OCI-LY1 (cell line): ENCODE results near the gene ELMO1.

Experiments
- H2AFZ ChIP-seq: fragments of 200-600 bp; sonication (generic), shearing (Covaris generic); 2 replicates; pipeline ENCODE4 v1.6.0; 2014; ENCODE audit warnings: antibody characterized with exemption, mild to moderate bottlenecking, low read length
- H3F3A ChIP-seq: fragments of 200-600 bp; sonication (generic), shearing (Covaris generic); 2 replicates; pipeline ENCODE4 v1.6.0; 2014; ENCODE audit warnings: mild to moderate bottlenecking, antibody characterized with exemption, low read length, moderate library complexity; ENCODE audit not compliant: insufficient read depth
- H3K27ac ChIP-seq: fragments of 200-600 bp; sonication (generic); 2 replicates; pipeline ENCODE4 v1.5.1; 2014; ENCODE audit warnings: low read length, mixed run types, mild to moderate bottlenecking, low read depth; ENCODE audit not compliant: poor library complexity, severe bottlenecking
- H3K27me3 ChIP-seq: fragments of 200-600 bp; sonication (generic); 2 replicates; pipeline ENCODE4 v1.6.0; 2014; ENCODE audit warnings: antibody characterized with exemption, mild to moderate bottlenecking, low read length, moderate library complexity; ENCODE audit not compliant: insufficient read depth
- H3K36me3 ChIP-seq: fragments of 200-600 bp; sonication (generic); 2 replicates; pipeline ENCODE4 v1.6.1; 2014; ENCODE audit warnings: mild to moderate bottlenecking, antibody characterized with exemption, low read length, moderate library complexity, mixed read lengths; ENCODE audit not compliant: insufficient read depth
- H3K4me1 ChIP-seq: fragments of 200-600 bp; sonication (generic); 2 replicates; pipeline ENCODE4 v1.5.1; 2014; ENCODE audit warnings: mild to moderate bottlenecking, low read length, moderate library complexity; ENCODE audit not compliant: insufficient read depth, severe bottlenecking
- H3K4me2 ChIP-seq: fragments of 200-600 bp; sonication (generic), shearing (Covaris generic); 2 replicates; pipeline ENCODE4 v1.6.1; 2014; ENCODE audit warnings: low read length
- H3K4me3 ChIP-seq: fragments of 200-600 bp; sonication (generic); 2 replicates; pipeline ENCODE4 v1.5.1; 2014; ENCODE audit warnings: low read length, low read depth, mild to moderate bottlenecking, mixed read lengths; ENCODE audit not compliant: poor library complexity, severe bottlenecking
- H3K79me2 ChIP-seq: fragments of 200-600 bp; shearing (Covaris generic); 2 replicates; pipeline ENCODE4 v1.6.1; 2016; ENCODE audit warnings: mixed run types, low read length, mixed read lengths; ENCODE audit not compliant: insufficient read depth
- H3K9ac ChIP-seq: fragments of 200-600 bp; sonication (generic), shearing (Covaris generic); 2 replicates; pipeline ENCODE4 v1.6.1; 2014; ENCODE audit warnings: mild to moderate bottlenecking, low read length, mixed read lengths
- H3K9me2 ChIP-seq: fragments of 200-600 bp; sonication (generic), shearing (Covaris generic); 2 replicates; pipeline ENCODE4 v1.6.1; 2014; ENCODE audit warnings: low read depth, mild to moderate bottlenecking, low read length, mixed read lengths
- H3K9me3 ChIP-seq: fragments of 200-600 bp; shearing (Covaris generic); 2 replicates; pipeline ENCODE4 v1.6.1; 2014; ENCODE audit warnings: low read length, mixed read lengths
- H4K20me1 ChIP-seq: fragments of 200-600 bp; sonication (generic), shearing (Covaris generic); 2 replicates; pipeline ENCODE4 v1.6.0; 2016; ENCODE audit warnings: mild to moderate bottlenecking, low read length; ENCODE audit not compliant: insufficient read depth
- CTCF ChIP-seq: fragments of 200-600 bp; sonication (generic), shearing (Covaris generic); IDR thresholded peaks from 2 replicates; pipeline ENCODE4 v1.5.1; 2017; ENCODE audit warnings: mild to moderate bottlenecking, antibody characterized with exemption, low read length, moderate library complexity, mixed read lengths
- EZH2 ChIP-seq: fragments of 200-600 bp; sonication (generic), shearing (Covaris generic); IDR thresholded peaks from 2 replicates; pipeline ENCODE4 v1.8.0; 2017; ENCODE audit warnings: borderline replicate concordance, mixed run types, mild to moderate bottlenecking, antibody characterized with exemption, low read length, moderate library complexity, mixed read lengths

The ELMO1 gene

GRCh38 chr7:37377231-37377630 lies 71.4 kb downstream of the ELMO1 start:
- no peak for TF ChIP-seq EZH2
- peaks cover 11% of the 10 kb centered on the region for H3K9me3 ChIP-seq
- H4K20me1 ChIP-seq, result no peaks in the 10 kb centered on the region
- no peak overlapping the region for H3K4me3 ChIP-seq
- no peak overlapping the region for H3K4me2 ChIP-seq
- no peak overlapping the region for H2AFZ ChIP-seq
- H3K27me3 ChIP-seq, result no peaks in the 10 kb centered on the region; the same call in 1 of the 2 replicates
- H3F3A ChIP-seq, result no peaks in the 10 kb centered on the region
- H3K79me2 ChIP-seq, result no peaks in the 10 kb centered on the region
- H3K27ac ChIP-seq, result no peak overlapping the region
- no peaks in the 10 kb centered on the region for H3K9me2 ChIP-seq
- H3K9ac ChIP-seq, result no peak overlapping the region
- no peaks in the 10 kb centered on the region for H3K36me3 ChIP-seq
- H3K4me1 ChIP-seq, result no peaks in the 10 kb centered on the region

GRCh38 chr7:37376386-37376785 lies 72.3 kb downstream of the ELMO1 start:
- H3K4me2 ChIP-seq, result no peak overlapping the region
- no peaks in the 10 kb centered on the region for H3K4me1 ChIP-seq
- no peak overlapping the region for H3K4me3 ChIP-seq
- H3K79me2 ChIP-seq, result no peaks in the 10 kb centered on the region
- no peaks in the 10 kb centered on the region for H3K9me2 ChIP-seq
- H3K9me3 ChIP-seq, result peaks cover 11% of the 10 kb centered on the region
- no peak overlapping the region for H3K27ac ChIP-seq
- no peaks in the 10 kb centered on the region; the same call in 1 of the 2 replicates for H3K27me3 ChIP-seq
- H2AFZ ChIP-seq, result no peak overlapping the region
- no peak overlapping the region for H3K9ac ChIP-seq
- no peaks in the 10 kb centered on the region for H4K20me1 ChIP-seq
- no peaks in the 10 kb centered on the region for H3K36me3 ChIP-seq
- TF ChIP-seq CTCF (no peak), EZH2 (no peak)
- no peaks in the 10 kb centered on the region for H3F3A ChIP-seq

GRCh38 chr7:37372750-37373149 lies 75.9 kb downstream of the ELMO1 start:
- no peaks in the 10 kb centered on the region for H3K4me1 ChIP-seq
- H3K27me3 ChIP-seq, result no peaks in the 10 kb centered on the region; the same call in 1 of the 2 replicates
- H3K36me3 ChIP-seq, result no peaks in the 10 kb centered on the region
- H3K9ac ChIP-seq, result no peak overlapping the region
- no peak overlapping the region for H3K4me2 ChIP-seq
- peaks cover 11% of the 10 kb centered on the region for H3K9me3 ChIP-seq
- TF ChIP-seq CTCF (no peak), EZH2 (no peak)
- no peaks in the 10 kb centered on the region for H4K20me1 ChIP-seq
- no peaks in the 10 kb centered on the region for H3K79me2 ChIP-seq
- H3K9me2 ChIP-seq, result no peaks in the 10 kb centered on the region
- no peak overlapping the region for H2AFZ ChIP-seq
- H3K27ac ChIP-seq, result no peak overlapping the region
- H3F3A ChIP-seq, result no peaks in the 10 kb centered on the region
- no peak overlapping the region for H3K4me3 ChIP-seq

GRCh38 chr7:37371755-37372154 lies 76.9 kb downstream of the ELMO1 start:
- TF ChIP-seq CTCF (no peak), EZH2 (no peak)
- H3K9ac ChIP-seq, result no peak overlapping the region
- H3K4me1 ChIP-seq, result no peaks in the 10 kb centered on the region
- H3K4me3 ChIP-seq, result no peak overlapping the region
- H3K27ac ChIP-seq, result no peak overlapping the region
- no peaks in the 10 kb centered on the region for H4K20me1 ChIP-seq
- no peaks in the 10 kb centered on the region for H3K9me2 ChIP-seq
- no peaks in the 10 kb centered on the region for H3K79me2 ChIP-seq
- H2AFZ ChIP-seq, result no peak overlapping the region
- H3F3A ChIP-seq, result no peaks in the 10 kb centered on the region
- no peak overlapping the region for H3K4me2 ChIP-seq
- peaks cover 9% of the 10 kb centered on the region for H3K9me3 ChIP-seq
- H3K36me3 ChIP-seq, result no peaks in the 10 kb centered on the region
- H3K27me3 ChIP-seq, result no peaks in the 10 kb centered on the region; the same call in 1 of the 2 replicates
